SK-N-SH treated with all-trans-retinoic acid at 6 μM for 48 hours (cell line): ENCODE results near the gene SEC24D.

Experiments used
- ARNTL ChIP-seq: fragments of 450-650 bp; formaldehyde crosslinking; IDR thresholded peaks from 2 replicates; pipeline ENCODE4 v1.5.0; 2020; ENCODE audit warnings: low read depth, mild to moderate bottlenecking, moderate library complexity, borderline replicate concordance
- CREB5 ChIP-seq: fragments of 250-450 bp; sonication (Bioruptor Pico); IDR thresholded peaks from 2 replicates; pipeline ENCODE4 v1.5.1; 2020; ENCODE audit warnings: low read depth, mild to moderate bottlenecking, moderate library complexity
- CSDC2 ChIP-seq: fragments of 250-450 bp; sonication (Bioruptor Pico); IDR thresholded peaks from 2 replicates; pipeline ENCODE4 v1.5.0; 2020; ENCODE audit warnings: mild to moderate bottlenecking, moderate library complexity
- ESRRG ChIP-seq: fragments of 250-450 bp; sonication (Bioruptor Pico); IDR thresholded peaks from 2 replicates; pipeline ENCODE4 v1.6.1; 2021; ENCODE audit warnings: mild to moderate bottlenecking
- GLIS3 ChIP-seq: fragments of 250-450 bp; sonication (Bioruptor Pico); IDR thresholded peaks from 2 replicates; pipeline ENCODE4 v1.5.0; 2020; ENCODE audit warnings: mild to moderate bottlenecking, moderate library complexity
- ISL1 ChIP-seq: fragments of 250-450 bp; sonication (Bioruptor Pico); IDR thresholded peaks from 2 replicates; pipeline ENCODE4 v2.1.2; 2022; ENCODE audit warnings: mild to moderate bottlenecking, moderate library complexity
- PPARA ChIP-seq: fragments of 250-450 bp; sonication (Bioruptor Pico); IDR thresholded peaks from 2 replicates; pipeline ENCODE4 v1.5.0; 2020; ENCODE audit warnings: mild to moderate bottlenecking, borderline replicate concordance
- RARB ChIP-seq: fragments of 250-450 bp; sonication (Bioruptor Pico); IDR thresholded peaks from 2 replicates; pipeline ENCODE4 v1.8.0; 2021; ENCODE audit warnings: mild to moderate bottlenecking, moderate library complexity
- TCF4 ChIP-seq: fragments of 250-450 bp; sonication (Bioruptor Pico); IDR thresholded peaks from 2 replicates; pipeline ENCODE4 v1.8.0; 2021; ENCODE audit warnings: mild to moderate bottlenecking, moderate library complexity, borderline replicate concordance
- TOX ChIP-seq: fragments of 250-450 bp; sonication (Bioruptor Pico); IDR thresholded peaks from 2 replicates; pipeline ENCODE4 v1.8.0; 2021; ENCODE audit warnings: mild to moderate bottlenecking, moderate library complexity, borderline replicate concordance
- ZFP30 ChIP-seq: fragments of 450-650 bp; formaldehyde crosslinking; IDR thresholded peaks from 2 replicates; pipeline ENCODE4 v1.5.0; 2022; ENCODE audit warnings: mild to moderate bottlenecking, moderate library complexity
- ZNF565 ChIP-seq: fragments of 450-650 bp; formaldehyde crosslinking; conservative IDR thresholded peaks from 2 replicates; pipeline ENCODE4 v1.5.0; 2020; ENCODE audit warnings: low read depth, mild to moderate bottlenecking, moderate library complexity
- TF ChIP-seq, protein P1 (sequence below): fragments of 250-450 bp; sonication (Bioruptor Pico); IDR thresholded peaks from 2 replicates; pipeline ENCODE4 v1.5.0; 2020; ENCODE audit warnings: mild to moderate bottlenecking, moderate library complexity
- TF ChIP-seq, protein P2 (sequence below): fragments of 250-450 bp; sonication (Bioruptor Pico); IDR thresholded peaks from 2 replicates; pipeline ENCODE4 v1.5.1; 2021; ENCODE audit warnings: mild to moderate bottlenecking, moderate library complexity

- TF ChIP-seq ZFP30 (CRISPR knock-in tag) = no peak
- TF ChIP-seq ZNF565 (CRISPR knock-in tag) = no peak
- TF ChIP-seq PPARA (CRISPR knock-in tag) = no peak
- TF ChIP-seq TCF4 (CRISPR knock-in tag) = no peak
- no peak for TF ChIP-seq ESRRG (CRISPR knock-in tag)
- TF ChIP-seq CREB5 (CRISPR knock-in tag) = no peak
- no peak for TF ChIP-seq GLIS3 (CRISPR knock-in tag)
- no peak for TF ChIP-seq TOX (CRISPR knock-in tag)
- TF ChIP-seq, protein P1, sequence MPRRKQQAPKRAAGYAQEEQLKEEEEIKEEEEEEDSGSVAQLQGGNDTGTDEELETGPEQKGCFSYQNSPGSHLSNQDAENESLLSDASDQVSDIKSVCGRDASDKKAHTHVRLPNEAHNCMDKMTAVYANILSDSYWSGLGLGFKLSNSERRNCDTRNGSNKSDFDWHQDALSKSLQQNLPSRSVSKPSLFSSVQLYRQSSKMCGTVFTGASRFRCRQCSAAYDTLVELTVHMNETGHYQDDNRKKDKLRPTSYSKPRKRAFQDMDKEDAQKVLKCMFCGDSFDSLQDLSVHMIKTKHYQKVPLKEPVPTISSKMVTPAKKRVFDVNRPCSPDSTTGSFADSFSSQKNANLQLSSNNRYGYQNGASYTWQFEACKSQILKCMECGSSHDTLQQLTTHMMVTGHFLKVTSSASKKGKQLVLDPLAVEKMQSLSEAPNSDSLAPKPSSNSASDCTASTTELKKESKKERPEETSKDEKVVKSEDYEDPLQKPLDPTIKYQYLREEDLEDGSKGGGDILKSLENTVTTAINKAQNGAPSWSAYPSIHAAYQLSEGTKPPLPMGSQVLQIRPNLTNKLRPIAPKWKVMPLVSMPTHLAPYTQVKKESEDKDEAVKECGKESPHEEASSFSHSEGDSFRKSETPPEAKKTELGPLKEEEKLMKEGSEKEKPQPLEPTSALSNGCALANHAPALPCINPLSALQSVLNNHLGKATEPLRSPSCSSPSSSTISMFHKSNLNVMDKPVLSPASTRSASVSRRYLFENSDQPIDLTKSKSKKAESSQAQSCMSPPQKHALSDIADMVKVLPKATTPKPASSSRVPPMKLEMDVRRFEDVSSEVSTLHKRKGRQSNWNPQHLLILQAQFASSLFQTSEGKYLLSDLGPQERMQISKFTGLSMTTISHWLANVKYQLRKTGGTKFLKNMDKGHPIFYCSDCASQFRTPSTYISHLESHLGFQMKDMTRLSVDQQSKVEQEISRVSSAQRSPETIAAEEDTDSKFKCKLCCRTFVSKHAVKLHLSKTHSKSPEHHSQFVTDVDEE = no peak
- TF ChIP-seq, protein P2, sequence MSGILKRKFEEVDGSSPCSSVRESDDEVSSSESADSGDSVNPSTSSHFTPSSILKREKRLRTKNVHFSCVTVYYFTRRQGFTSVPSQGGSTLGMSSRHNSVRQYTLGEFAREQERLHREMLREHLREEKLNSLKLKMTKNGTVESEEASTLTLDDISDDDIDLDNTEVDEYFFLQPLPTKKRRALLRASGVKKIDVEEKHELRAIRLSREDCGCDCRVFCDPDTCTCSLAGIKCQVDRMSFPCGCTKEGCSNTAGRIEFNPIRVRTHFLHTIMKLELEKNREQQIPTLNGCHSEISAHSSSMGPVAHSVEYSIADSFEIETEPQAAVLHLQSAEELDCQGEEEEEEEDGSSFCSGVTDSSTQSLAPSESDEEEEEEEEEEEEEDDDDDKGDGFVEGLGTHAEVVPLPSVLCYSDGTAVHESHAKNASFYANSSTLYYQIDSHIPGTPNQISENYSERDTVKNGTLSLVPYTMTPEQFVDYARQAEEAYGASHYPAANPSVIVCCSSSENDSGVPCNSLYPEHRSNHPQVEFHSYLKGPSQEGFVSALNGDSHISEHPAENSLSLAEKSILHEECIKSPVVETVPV (CRISPR knock-in tag) = no peak
- TF ChIP-seq RARB (CRISPR knock-in tag) = no peak
- no peak for TF ChIP-seq ARNTL (CRISPR knock-in tag)
- no peak for TF ChIP-seq ISL1 (CRISPR knock-in tag)
- no peak for TF ChIP-seq CSDC2
These were observed 123.1 kb downstream of the SEC24D start for GRCh38 chr4:118712872-118713271.
